HUDEP-2 (cell line): ENCODE measurements around the gene WNT7B.

Experiments
- DNase-seq, 76 experiments: peaks; one replicate each; lab custom pipeline; 2025; ENCODE audit not compliant: unreplicated experiment in 76 of 76; lab: John Stamatoyannopoulos, UW

The WNT7B gene

GRCh38 chr22:45914309-45914708, 62.7 kb downstream of the WNT7B start:
- no peak for DNase-seq

- DNase-seq = no peak
Observed at GRCh38 chr22:45912910-45913309, 64.1 kb downstream of the WNT7B start.

- no peak for DNase-seq
Observed at GRCh38 chr22:45911601-45912271, 65.2 kb downstream of the WNT7B start.

- DNase-seq = no peak
Observed at GRCh38 chr22:45910928-45911467, 66.0 kb downstream of the WNT7B start.

GRCh38 chr22:45908961-45909360, 68.0 kb downstream of the WNT7B start:
- DNase-seq = no peak

GRCh38 chr22:45907996-45908395, 69.0 kb downstream of the WNT7B start:
- DNase-seq = no peak

- no peak for DNase-seq
Observed at GRCh38 chr22:45907378-45907777, 69.6 kb downstream of the WNT7B start.

GRCh38 chr22:45906946-45907345, 70.0 kb downstream of the WNT7B start:
- no peak for DNase-seq

- DNase-seq = no peak
Observed at GRCh38 chr22:45905924-45906865, 70.8 kb downstream of the WNT7B start.

GRCh38 chr22:45905326-45905923, 71.5 kb downstream of the WNT7B start:
- no peak for DNase-seq

- DNase-seq = no peak
Observed at GRCh38 chr22:45904236-45904635, 72.7 kb downstream of the WNT7B start.

- DNase-seq = no peak
Observed at GRCh38 chr22:45903355-45904135, 73.4 kb downstream of the WNT7B start.

- no peak for DNase-seq
Observed at GRCh38 chr22:45897736-45898135, 79.2 kb downstream of the WNT7B start.

GRCh38 chr22:45896964-45897538, 79.9 kb downstream of the WNT7B start:
- DNase-seq = no peak

- no peak for DNase-seq
Observed at GRCh38 chr22:45896153-45896951, 80.6 kb downstream of the WNT7B start.

- no peak for DNase-seq
Observed at GRCh38 chr22:45895436-45896152, 81.4 kb downstream of the WNT7B start.

- DNase-seq = no peak
Observed at GRCh38 chr22:45893516-45893915, 83.4 kb downstream of the WNT7B start.

GRCh38 chr22:45892681-45893461, 84.1 kb downstream of the WNT7B start:
- no peak for DNase-seq
